ENCODE measurements around the gene ANKS6. TPM values are rescaled to one million over a fixed set of nuclear protein-coding genes. Genes with fewer than 3 reads are reported as not detected.

The ANKS6 gene
- total and polyA plus RNA-seq, 2 of the 4 experiments (the other 2 are of a cell fraction): 9.0 to 23.6 TPM

DNA sequence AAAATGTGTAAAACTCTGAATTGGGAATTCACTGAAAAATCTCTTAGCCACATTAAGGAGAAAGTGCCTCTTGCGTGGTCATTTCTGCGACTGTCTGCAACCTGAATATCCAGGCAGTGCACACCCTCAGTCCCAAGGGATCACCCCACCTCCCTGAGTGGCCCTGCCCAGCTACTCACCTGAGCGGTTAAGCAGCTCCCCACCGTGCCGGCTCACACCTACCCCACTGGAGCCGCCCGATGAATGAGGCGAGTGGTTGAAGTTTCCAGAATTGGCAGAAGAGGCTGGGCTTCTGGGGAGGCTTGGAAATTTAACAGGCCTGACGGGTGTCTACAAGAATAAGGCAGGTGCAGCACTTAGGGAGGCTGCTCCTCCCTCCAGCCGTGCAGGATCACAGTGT, 25.6 kb downstream of the ANKS6 start:
- no peak overlapping the region for H2BK5ac ChIP-seq (ENCODE audit: low read depth, low read length, poor library complexity, severe bottlenecking)
- no peak overlapping the region for H4K8ac ChIP-seq (ENCODE audit: low read depth in 2 of 2, low read length in 2 of 2)
- H3K9me3 ChIP-seq (ENCODE audit: control insufficient read depth, insufficient read depth, low read length): no peaks in the 10 kb centered on the region
- in situ Hi-C loops (cut with MboI; ENCODE audit: low sequenced_read_pairs): loop anchor here (5.0 kb wide), 1 partner anchor 453 kb away; no protein-coding TSS in a partner anchor
- H3K4me1 ChIP-seq (ENCODE audit: control insufficient read depth, insufficient read depth, low read length): 0 out of 2 replicates have a peak, but pooled peaks cover 1% of the 10 kb centered on the region
- intact Hi-C loops (cut with micrococcal nuclease): no loop called here
- no peak overlapping the region for H3K4ac ChIP-seq (ENCODE audit: low read depth, low read length)
- no CpG with 5 or more reads among the region's 10 CpGs for WGBS, 2 experiments (ENCODE audit: extremely low coverage in 2 of 2, insufficient read length in 1 of 2)
- H2BK120ac ChIP-seq (ENCODE audit: low read depth, low read length): no peak overlapping the region
- no peak overlapping the region for H2AFZ ChIP-seq (replicated peaks; ENCODE audit: low read length, poor library complexity)
- POLR2A ChIA-PET (ENCODE audit: unreplicated experiment): no interaction called here
- ATAC-seq (ENCODE audit: low read depth): no peak
- DNase-seq: no peak
- no peak overlapping the region for H3K23ac ChIP-seq (ENCODE audit: low read depth, low read length)
- no peak overlapping the region for H3K18ac ChIP-seq (ENCODE audit: low read depth, low read length)
- H3K36me3 ChIP-seq (ENCODE audit: control insufficient read depth, insufficient read depth, low read length): peaks cover 57% of the 10 kb centered on the region
- no peak for TF ChIP-seq RFX5 (IDR thresholded peaks at IDR 0.05; ENCODE audit: low read depth, low read length)
- TF ChIP-seq MAFK (IDR thresholded peaks at IDR 0.05; ENCODE audit: low read depth, low read length): no peak
- TF ChIP-seq CHD1 (IDR thresholded peaks at IDR 0.05; ENCODE audit: low read depth, low read length): no peak
- TF ChIP-seq, protein P1, sequence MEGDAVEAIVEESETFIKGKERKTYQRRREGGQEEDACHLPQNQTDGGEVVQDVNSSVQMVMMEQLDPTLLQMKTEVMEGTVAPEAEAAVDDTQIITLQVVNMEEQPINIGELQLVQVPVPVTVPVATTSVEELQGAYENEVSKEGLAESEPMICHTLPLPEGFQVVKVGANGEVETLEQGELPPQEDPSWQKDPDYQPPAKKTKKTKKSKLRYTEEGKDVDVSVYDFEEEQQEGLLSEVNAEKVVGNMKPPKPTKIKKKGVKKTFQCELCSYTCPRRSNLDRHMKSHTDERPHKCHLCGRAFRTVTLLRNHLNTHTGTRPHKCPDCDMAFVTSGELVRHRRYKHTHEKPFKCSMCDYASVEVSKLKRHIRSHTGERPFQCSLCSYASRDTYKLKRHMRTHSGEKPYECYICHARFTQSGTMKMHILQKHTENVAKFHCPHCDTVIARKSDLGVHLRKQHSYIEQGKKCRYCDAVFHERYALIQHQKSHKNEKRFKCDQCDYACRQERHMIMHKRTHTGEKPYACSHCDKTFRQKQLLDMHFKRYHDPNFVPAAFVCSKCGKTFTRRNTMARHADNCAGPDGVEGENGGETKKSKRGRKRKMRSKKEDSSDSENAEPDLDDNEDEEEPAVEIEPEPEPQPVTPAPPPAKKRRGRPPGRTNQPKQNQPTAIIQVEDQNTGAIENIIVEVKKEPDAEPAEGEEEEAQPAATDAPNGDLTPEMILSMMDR (conservative IDR thresholded peaks at IDR 0.05; ENCODE audit: low read depth, low read length): no peak
- TF ChIP-seq, protein P2, sequence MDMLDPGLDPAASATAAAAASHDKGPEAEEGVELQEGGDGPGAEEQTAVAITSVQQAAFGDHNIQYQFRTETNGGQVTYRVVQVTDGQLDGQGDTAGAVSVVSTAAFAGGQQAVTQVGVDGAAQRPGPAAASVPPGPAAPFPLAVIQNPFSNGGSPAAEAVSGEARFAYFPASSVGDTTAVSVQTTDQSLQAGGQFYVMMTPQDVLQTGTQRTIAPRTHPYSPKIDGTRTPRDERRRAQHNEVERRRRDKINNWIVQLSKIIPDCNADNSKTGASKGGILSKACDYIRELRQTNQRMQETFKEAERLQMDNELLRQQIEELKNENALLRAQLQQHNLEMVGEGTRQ (IDR thresholded peaks at IDR 0.05; ENCODE audit: low read depth, low read length): no peak
- H3K9me1 ChIP-seq (ENCODE audit: insufficient read depth, low read length): 0 out of 2 replicates have a peak, but pooled peaks cover 3% of the 10 kb centered on the region
- no peaks in the 10 kb centered on the region for H3K27me3 ChIP-seq (ENCODE audit: control insufficient read depth, insufficient read depth, low read length)
- H4K91ac ChIP-seq (ENCODE audit: insufficient read depth, low read depth, low read length): no peak overlapping the region
- peaks cover 0 to 5% of the 10 kb centered on the region in 2 experiments; a peak in 2 of 4 replicates for H3K79me1 ChIP-seq (ENCODE audit: low read depth in 1 of 2, low read length in 2 of 2)
- no peak overlapping the region for H3K4me3 ChIP-seq (ENCODE audit: insufficient read depth, low read depth, low read length)
- H2AK9ac ChIP-seq (replicated peaks; ENCODE audit: low read depth, low read length, poor library complexity): no peak overlapping the region
- dilution Hi-C loops (cut with HindIII; ENCODE audit: low sequenced_read_pairs, unreplicated experiment): no loop called here
- no peak overlapping the region for H2BK15ac ChIP-seq (ENCODE audit: low read depth, low read length)
- H2AK5ac ChIP-seq (ENCODE audit: low read depth, low read length): no peak overlapping the region
- no peak overlapping the region for H3K4me2 ChIP-seq (ENCODE audit: low read depth, low read length)
- H2BK20ac ChIP-seq (ENCODE audit: low read depth, low read length): no peak overlapping the region
- H3K27ac ChIP-seq (ENCODE audit: insufficient read depth, low read length): no peak overlapping the region
- H4K20me1 ChIP-seq (ENCODE audit: insufficient read depth, low read length): no peaks in the 10 kb centered on the region
- no peak overlapping the region for H3K14ac ChIP-seq (replicated peaks; ENCODE audit: low read depth, low read length)
- no TSS peak for BruUV-seq (replicated peaks)
- CTCF ChIA-PET: interaction anchor here (0.6 kb wide), 1 partner anchor 459 kb away, joined by 3 read pairs; no protein-coding TSS in a partner anchor
- no peak overlapping the region for H3K9ac ChIP-seq (ENCODE audit: low read depth, low read length)
- no peak overlapping the region for H4K5ac ChIP-seq (ENCODE audit: low read depth, low read length)
- no peak overlapping the region for H3K56ac ChIP-seq (ENCODE audit: extremely low read depth, insufficient read depth, low read length)

Measured in IMR-90 (cell line).